ENCODE data around the gene IFT57.
A peak's percentile ranks its signal among the peaks of the same experiment; 100 is the strongest.

DNA sequence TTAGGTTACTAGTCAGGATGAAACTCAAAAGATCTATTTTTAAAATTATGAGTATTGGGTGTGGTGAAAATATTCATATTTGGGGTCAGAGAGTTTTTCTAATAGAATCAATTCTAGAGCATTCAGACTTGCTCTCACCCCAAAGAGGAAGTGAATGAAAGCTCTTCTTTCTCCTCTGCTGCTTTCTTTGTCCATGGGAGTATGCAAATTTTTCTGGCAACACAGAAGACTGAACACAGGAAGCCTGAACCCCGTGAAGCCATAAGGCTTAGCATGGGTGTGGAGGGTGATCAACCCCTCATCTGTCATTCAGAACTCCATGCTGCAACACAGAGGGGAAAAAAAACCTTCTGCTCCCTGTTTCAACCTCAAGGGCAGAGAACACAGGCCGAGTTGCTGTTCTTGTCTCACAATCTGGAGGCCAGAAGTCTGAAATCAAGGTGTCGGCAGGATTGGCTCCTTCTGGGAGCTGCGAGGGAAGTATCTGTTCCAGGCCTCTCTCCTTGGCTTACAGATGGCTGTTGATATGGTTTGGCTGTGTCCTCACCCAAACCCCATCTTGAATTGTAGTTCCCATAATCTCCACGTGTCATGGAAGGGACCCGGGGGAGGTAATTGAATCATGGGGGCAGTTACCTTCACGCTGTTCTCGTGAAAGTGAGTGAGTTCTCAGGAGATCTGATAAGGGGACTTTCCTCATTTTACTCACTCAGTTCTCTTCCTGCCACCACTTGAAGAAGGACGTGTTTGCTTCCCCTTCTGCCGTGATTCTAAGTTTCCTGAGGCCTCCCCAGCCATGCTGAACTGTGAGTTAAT is 97.7 kb downstream of the IFT57 start:
- TF ChIP-seq, protein P1, sequence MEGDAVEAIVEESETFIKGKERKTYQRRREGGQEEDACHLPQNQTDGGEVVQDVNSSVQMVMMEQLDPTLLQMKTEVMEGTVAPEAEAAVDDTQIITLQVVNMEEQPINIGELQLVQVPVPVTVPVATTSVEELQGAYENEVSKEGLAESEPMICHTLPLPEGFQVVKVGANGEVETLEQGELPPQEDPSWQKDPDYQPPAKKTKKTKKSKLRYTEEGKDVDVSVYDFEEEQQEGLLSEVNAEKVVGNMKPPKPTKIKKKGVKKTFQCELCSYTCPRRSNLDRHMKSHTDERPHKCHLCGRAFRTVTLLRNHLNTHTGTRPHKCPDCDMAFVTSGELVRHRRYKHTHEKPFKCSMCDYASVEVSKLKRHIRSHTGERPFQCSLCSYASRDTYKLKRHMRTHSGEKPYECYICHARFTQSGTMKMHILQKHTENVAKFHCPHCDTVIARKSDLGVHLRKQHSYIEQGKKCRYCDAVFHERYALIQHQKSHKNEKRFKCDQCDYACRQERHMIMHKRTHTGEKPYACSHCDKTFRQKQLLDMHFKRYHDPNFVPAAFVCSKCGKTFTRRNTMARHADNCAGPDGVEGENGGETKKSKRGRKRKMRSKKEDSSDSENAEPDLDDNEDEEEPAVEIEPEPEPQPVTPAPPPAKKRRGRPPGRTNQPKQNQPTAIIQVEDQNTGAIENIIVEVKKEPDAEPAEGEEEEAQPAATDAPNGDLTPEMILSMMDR (IDR thresholded peaks at IDR 0.05): no peak
- TF ChIP-seq POLR2A (IDR thresholded peaks at IDR 0.05): peak; percentile 28

Measured in transverse colon (tissue), 3 donors.